ENCODE results near the gene ZDHHC8.

ZDHHC8 gene, protein sequence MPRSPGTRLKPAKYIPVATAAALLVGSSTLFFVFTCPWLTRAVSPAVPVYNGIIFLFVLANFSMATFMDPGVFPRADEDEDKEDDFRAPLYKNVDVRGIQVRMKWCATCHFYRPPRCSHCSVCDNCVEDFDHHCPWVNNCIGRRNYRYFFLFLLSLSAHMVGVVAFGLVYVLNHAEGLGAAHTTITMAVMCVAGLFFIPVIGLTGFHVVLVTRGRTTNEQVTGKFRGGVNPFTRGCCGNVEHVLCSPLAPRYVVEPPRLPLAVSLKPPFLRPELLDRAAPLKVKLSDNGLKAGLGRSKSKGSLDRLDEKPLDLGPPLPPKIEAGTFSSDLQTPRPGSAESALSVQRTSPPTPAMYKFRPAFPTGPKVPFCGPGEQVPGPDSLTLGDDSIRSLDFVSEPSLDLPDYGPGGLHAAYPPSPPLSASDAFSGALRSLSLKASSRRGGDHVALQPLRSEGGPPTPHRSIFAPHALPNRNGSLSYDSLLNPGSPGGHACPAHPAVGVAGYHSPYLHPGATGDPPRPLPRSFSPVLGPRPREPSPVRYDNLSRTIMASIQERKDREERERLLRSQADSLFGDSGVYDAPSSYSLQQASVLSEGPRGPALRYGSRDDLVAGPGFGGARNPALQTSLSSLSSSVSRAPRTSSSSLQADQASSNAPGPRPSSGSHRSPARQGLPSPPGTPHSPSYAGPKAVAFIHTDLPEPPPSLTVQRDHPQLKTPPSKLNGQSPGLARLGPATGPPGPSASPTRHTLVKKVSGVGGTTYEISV

DNA sequence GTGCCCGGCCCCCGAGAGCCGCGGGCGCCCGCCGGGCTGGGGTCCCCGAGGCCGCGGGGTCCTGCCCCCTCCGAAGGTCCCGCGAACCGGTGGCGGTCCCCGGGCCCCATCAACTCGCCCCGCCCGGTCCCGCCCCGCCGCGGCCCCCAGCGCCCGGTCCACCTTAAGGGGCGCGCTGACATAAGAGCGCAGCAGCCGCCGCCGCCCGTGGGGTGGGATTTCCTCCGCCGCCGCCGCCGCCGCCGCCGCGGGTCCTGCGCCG is at the start of gene ZDHHC8:
TSS of gene ZDHHC8 (plus strand) at position 208 of the 262 bp plus-strand sequence. CDS start 144 bp downstream, outside the sequence.
- no peak for DNase-seq (ENCODE audit: low read depth)

DNA sequence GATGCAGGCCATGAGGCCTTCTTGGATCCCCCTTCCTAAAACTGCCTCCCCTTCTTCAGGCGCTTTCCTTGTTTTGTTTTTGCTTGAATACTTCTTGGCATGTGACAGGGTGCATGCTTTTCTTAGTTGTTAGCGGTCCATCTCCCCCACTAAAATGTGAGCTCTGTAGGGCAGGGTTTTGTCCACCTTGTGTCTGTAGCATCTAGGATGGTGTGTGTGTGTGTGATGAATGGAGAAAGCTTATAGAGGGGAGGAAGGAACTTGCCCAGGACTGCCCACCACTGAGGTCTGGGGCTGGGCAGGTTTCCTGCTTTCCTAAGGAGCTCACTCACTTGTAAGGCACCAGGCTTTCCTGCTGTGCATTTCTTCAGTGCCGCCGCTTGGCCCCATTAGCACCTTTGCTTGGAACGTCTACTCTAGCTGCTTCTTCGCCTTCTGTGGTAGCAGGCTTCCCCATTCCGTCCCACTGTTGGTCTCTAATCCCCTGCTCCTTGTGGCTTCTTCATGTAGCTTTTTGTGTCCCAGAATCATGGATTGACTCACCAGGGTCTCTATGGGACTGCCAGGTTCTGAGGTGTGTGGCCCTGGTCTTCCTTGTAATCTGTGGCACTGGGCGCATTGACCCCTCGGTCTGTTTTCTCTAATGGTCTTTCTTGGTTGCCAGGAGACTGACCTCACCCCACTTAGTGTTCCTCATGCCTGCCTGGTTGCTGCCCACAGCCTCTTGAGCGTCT is 48.3 kb upstream of the ZDHHC8 start:
- DNase-seq (ENCODE audit: low read depth) = no peak

DNA sequence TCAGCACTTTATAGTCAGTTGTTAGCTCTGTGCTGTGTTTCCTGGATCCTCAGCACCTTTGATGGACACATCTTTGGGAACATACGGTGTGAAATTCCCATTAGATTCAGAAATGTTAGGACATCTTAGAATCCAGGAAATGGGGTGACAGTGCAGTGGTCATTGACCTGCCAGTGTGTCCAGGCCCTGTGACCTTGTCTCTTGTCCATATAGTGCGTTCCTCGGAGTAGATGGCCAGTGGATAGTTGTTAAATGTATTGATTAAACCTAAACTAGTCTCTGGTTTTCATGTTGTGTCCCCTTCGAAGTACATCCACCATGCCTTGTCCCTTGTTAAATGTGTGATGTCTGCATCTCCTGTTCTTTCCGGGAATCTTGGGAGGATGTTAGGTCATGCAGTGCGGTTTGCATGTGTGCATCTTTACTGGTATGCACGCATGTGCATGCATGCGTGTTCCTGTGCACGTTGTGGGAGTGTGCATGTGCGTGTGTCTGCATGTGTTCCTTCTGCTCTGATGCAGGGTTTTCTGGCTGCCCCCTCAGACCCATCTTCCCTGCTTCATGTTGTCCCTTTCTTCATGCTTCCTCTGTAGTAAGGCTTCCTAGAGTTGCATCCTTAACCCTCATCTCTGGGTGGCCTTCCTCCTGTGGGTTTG is 47.6 kb upstream of the ZDHHC8 start:
- no peak for DNase-seq (ENCODE audit: low read depth)

DNA sequence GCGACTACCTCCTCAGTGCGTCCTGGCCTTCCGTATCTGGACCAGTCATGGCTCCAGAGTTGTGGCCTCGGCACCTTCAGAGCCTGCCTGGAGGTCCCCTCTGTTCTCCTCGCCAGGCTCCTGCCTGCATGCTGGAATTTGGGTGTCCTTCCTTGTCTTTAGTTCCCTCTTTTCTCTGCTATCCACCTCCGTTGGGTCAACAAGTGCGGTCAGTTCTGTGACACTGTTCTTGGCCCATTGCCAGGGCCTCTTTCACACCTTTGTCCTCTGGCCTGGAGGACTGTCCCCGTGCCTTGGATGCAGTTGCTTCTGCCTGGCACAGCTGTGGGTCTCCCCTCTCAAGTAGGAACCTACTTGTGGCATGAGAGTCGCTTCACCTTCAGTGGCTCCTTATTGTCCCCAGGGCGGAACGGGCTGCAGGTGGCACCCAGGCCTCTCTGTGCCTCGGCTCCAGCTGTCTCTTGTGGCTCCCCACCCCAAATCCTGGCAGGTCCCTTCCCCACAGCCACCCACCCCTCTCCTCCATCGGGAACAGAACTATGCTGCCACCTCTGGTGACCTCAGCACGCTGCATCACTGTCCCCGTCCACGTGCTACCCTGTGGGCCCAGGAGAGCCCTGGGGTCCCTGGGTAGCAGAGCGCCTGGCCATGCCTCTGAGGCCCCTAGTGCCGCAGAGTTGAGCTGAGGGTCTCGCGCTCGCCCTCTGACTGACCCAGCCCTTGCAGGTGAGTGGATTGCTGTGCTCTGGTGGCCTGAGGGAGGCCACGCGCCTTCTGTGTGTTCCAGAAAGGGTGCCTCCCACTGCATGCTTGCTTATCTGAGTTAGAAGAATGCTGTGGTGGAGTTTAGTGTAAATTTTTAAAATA is 46.8 kb upstream of the ZDHHC8 start:
- DNase-seq (ENCODE audit: low read depth) = no peak

DNA sequence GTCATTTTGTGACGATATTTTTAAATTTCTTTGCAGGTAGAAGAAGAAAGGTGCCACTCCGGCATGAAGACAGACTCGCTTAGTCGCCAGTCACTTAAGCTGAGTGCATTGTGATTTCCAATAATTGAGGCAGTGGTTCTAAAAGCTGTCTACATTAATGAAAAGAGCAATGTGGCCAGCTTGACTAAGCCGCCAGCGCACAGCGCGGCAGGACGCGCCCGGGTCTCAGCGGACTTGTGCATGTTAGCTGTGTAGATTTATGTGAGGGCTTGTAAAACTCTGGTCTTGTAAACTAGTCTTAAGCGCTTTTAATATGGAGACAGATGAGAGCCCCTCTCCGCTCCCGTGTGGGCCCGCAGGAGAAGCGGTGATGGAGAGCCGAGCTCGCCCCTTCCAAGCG is 46.0 kb upstream of the ZDHHC8 start:
- no peak for DNase-seq (ENCODE audit: low read depth)

DNA sequence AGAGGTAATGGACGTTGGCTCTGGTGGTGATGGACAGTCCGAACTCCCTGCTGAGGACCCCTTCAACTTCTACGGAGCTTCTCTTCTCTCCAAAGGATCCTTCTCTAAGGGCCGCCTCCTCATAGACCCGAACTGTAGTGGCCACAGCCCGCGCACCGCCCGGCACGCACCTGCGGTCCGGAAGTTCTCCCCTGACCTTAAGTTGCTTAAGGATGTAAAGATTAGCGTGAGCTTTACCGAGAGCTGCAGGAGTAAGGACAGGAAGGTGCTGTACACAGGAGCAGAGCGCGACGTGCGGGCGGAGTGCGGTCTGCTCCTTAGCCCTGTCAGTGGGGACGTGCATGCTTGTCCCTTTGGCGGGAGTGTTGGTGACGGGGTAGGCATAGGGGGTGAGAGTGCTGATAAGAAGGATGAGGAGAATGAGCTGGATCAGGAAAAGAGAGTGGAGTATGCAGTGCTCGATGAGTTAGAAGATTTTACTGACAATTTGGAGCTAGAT is 45.5 kb upstream of the ZDHHC8 start:
- DNase-seq (ENCODE audit: low read depth) = no peak

DNA sequence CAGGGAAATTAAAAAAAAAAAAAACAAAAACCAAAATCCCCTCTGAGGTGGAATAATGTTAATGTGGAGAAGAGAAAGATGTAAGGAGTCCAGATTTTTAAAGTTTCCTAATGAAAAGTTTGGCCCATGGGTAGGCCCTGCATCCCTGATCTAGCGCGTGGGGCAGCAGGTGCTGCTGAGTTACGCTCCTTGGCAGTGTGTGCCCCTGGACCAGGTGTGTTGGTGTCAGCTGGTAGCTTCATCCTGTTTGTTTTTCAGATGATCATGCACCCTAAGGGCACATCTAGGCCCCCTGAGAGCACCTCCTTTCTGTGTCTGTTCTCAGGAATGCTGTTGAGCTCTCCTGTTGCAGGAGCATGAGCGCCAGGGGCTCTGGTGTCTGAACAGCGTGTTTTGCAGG is 44.8 kb upstream of the ZDHHC8 start:
- no peak for DNase-seq (ENCODE audit: low read depth)

DNA sequence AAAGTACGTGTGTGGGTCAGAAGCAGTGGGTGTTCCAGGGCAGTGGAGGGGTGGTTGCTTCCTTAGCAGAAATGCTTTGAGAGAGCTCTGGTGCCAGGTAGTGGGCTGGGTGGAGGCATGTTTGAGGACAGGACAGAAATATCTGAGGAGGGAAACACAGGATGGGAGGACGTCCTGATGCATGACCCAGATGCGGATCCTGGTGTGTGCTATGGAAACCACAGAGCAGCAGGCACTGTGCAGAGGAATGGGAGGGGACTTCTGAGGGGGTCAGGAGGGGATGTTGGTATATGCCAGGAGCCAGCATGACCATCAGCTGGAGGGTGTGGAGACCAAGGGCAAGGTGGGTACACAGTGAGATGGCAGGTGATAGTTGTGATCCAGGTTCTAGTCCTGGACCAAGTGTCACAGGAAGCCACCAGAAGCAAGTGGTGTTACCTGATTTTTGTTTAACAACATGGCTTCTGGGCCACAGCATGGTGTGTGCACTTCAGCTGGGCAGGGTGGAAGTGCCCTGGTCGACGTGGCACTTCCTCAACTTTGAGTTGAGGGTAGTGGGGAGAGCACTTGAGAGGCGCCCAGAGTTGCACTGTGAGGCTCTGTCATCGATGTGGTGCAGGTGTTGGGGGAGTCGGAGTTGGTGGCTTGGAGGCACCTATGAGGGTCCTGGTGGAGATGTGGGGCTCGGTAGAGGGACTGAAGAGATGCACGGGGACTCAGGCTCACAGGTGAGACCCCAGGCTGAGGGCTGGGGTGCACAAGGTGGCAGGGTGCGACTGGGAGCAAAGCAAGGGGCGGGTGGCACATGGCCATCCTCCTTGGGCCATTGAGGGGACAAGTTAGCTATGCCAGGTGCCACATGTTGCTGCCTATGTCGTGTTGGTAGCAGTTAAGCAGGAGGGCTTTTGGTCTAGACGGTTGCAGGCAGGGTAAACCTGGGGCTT is 44.0 kb upstream of the ZDHHC8 start:
- no peak for DNase-seq (ENCODE audit: low read depth)

DNA sequence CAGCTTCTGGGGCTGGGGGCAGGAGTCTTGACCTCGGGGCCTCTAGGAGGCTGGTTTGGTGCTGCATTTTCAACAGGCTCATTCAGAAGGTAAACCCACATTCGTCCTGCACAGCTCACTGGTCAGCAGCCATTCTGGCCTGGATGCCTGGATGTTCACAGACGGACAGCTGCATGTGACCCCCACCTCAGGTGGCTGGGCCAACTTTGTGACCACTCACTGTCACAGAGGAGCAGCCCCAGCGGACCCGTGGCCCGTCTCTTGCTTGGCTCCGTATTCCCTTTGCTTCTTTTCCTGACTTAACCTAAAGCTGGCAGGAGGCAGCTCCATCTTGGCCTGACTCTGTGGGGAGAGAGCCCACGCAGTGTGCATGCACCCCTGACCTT is 43.3 kb upstream of the ZDHHC8 start:
- no peak for DNase-seq (ENCODE audit: low read depth)

DNA sequence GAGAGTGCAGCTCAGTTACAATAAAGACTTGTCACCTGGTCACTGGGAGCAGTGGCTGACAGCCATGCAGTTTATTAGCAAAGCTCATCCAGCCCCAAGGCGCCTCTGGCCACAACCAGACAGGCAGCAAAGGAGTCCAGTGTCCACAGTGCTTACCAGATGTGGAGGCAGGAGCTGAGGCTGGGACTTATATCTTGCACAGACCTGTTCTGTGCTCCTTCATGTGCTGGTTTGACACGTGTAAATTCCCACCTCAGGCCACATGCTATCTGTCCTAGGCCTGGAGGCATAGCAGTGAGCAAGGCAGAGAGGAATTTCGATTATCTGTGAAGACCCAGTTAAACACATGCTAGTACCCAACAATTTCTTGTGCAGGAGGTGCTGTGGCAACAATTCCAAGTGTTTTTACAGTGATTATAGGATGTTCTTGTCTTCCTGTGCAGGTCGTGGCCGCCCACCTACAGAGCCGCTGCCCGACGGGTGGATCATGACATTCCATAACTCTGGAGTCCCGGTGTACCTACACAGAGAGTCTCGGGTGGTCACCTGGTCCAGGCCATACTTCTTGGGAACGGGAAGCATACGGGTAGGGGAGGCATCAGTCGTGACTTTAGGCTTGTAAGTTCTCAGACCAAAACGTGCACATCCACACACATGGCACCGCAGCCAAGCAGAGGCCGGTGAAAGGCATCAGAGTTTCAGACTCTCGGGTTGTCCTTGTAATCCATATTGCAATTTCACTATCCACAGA is 42.2 kb upstream of the ZDHHC8 start:
- DNase-seq (ENCODE audit: low read depth) = no peak

DNA sequence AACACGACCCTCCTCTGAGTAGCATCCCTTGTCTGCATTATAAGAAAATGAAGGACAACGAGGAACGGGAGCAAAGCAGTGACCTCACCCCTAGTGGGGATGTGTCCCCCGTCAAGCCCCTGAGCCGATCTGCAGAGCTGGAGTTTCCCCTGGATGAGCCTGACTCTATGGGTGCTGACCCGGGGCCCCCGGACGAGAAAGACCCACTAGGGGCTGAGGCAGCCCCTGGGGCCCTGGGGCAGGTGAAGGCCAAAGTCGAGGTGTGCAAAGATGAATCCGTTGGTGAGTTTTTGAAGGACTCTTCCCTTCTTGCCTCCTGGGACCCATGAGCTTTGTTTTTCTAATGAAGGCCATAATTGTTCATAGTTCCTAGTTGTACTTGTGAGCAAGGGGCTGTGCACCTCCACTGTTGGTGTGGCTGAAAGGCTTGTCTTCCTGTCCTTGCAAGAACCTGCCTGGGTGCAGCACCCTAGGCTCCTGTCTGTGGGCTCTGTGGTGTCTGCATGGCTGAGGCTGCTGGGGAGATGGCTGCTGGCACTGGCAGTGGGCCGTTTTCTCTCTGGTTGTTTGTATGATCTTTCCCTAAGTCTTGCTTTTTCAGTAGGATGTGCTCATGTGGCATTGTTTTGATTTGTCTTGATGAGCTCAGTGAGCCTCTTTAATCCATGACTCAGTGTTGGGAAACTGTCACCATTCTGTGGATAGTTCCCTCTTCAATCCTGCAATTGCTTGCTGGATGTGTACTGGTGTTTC is 41.5 kb upstream of the ZDHHC8 start:
- peak; percentile 19 for DNase-seq (ENCODE audit: low read depth)

DNA sequence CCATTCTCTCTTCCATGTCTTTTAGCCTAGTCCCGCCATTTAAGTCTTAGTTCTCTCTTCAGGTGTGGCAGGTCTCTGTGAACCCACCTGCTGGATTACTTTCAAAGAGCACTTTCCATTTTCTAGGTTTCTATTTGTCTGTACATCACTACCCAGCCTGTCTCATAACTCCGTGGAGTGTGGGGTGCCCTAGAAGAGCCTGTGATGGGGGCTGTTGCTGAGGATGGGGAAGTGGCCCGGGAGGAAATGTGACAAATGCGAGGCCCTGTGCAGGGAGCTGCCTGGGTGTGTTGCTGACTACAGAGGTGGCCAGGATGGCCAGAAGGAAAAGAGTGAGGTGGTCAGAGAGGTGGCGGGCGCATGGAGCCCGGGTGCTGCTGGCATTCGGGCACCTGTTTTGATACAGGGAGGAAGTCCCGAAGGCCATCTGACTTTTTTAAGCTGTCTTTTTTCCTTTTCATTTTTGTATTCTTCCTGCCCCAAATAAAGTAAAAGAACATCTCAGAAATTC is 40.8 kb upstream of the ZDHHC8 start:
- DNase-seq (ENCODE audit: low read depth) = no peak

DNA sequence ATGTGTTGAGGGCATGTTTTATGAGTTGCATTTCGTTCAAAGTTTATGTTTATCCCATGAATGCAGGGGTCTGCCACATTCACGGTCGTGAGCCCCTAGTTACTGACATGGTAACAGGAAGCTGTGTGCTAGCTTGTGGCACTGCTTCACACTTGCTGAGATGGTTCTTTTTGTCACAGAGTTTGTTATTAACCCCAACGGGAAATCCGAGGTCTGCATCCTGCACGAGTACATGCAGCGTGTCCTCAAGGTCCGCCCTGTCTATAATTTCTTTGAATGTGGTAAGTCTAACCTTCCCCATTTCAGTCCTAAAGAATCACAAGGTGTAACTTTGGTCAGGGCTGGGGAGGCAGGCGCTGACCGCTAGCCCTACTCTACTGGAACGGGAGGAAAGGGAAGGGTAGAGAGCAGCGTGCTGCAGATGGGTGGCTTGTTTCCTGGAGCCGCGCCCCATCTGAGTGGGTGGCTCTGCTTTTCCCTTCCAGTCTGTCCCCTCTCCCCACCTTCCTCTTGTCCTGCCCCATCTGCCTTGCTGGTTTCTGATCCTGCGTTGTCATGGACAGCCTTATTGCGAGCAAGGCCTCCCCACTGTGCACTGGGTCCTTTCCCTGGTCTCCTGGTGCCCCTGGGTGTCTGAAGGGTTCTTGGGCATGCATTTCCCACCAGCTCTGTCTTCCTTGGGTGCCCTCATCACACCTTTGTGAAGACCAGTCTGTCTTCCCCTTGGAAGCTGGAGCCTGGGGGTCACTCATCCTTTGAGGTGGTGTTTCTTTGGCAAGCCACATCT is 39.7 kb upstream of the ZDHHC8 start:
- no peak for DNase-seq (ENCODE audit: low read depth)

DNA sequence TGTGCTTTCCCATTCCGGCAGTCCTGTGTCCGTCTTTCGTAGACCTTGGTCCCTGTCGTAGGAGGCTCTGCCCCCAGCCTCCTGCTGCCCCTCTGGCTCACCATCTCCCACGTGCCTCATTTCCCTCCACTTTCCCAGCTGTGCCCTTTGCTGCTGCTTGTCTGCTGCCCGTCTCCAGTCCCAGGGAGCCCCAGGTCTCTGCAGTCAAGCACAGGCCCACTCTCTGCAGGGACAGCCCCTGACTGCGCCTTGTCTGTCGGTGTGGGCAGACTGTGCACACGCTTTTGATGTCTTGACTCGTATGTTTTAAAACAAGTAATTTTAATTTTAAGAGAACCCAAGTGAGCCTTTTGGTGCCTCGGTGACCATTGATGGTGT is 39.1 kb upstream of the ZDHHC8 start:
- no peak for DNase-seq (ENCODE audit: low read depth)

DNA sequence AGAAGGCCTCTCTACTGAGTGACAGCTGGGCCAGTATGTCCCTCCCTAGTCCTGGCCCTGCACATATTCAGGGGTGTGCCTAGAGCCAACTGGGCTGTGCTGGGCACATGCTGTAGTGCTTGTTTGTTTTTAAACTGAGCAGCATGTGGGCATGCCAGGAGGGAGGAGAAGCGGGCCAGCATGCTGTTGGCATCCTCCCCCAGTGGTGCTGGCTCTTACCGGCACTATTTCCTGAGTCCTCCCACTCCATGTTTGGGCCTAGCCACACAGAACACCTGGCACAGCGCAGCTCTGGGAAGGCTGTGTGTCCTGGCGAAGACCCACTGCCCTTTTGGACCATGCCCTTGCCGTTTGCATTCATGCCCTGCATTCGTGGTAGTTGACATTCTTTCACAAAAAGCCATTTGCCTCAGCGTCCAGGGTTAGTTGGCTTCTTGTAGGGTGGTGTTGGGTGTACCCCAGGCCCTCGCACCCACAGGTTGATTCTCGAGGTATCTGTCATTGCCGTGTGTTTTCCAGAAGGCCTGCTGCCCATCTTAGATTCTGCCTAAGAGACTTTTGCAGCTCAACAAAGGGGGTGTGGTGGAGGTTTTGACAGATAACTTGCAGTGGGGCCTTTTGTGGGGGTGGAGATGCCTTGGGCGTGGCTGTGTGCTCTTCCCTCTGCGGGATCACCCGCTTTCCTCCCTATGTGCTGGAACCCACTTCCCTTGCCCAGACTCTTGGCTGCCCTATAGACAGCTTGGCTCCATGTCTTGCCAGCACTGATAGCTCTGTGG is 38.0 kb upstream of the ZDHHC8 start:
- DNase-seq (ENCODE audit: low read depth) = no peak

DNA sequence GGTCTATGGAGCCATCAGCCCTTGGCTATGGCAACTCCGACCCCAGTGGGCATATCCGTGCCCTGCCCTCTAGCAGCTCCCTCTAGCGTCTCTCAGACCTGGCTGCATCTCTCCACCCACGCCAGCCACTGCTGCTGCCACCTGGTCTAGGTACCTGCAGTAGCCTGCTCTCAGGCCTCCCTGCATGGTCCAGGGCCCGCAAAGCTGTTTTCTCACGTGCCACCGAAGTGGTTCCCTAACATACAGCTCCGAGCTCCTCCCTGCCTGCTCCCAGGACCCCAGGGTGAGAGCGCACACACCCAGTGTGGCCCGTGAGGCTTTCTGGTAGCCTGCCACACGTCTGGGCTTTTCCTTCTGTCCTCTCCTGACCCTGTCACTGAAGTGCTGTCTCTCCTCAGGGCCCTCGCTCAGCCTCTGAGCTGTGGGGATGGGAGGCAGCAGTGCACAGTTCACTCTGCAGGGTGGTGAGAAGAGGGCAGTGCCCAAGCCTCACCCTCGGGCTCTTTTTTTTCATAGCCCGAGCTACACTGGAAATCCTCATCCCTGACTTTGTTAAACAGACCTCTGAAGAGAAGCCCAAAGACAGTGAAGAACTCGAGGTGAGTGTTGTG is 37.3 kb upstream of the ZDHHC8 start:
- no peak for DNase-seq (ENCODE audit: low read depth)

DNA sequence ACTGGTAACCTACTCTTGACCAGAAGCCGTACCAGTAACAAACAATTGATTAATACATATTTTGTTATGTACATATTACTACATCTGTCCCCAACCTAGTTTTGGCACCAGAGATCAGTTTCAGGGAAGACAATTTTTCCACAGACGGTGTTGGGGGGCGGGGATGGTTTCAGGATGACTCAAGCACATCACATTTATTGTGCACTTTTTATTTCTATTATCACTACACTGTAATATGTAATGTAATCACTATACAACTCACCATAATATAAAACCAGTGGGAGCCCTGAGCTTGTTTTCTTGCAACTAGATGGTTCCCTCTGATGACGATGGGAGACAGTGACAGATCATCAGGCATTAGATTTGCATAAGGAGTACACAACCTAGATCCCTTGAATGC is 36.1 kb upstream of the ZDHHC8 start:
- no peak for DNase-seq (ENCODE audit: low read depth)

Measured in non-pigmented ciliary epithelial cell (primary cell).